D721Med (cell line): Measurements from ENCODE around the gene UCN.

Experiments used
- DNase-seq: peaks from one replicate; pipeline ENCODE4 v3.0.0; 2011; ENCODE audit warnings: low spot score; ENCODE audit not compliant: insufficient read length
- FAIRE-seq: peaks from 2 replicates; lab custom pipeline; 2011; peaks lifted over from hg19 to GRCh38; lab: Jason Lieb, UNC
- TF ChIP-seq, protein P1 (sequence below): IDR thresholded peaks from 2 replicates; pipeline ENCODE4 v1.5.1; 2012; ENCODE audit warnings: mild to moderate bottlenecking, control low read depth; ENCODE audit not compliant: insufficient read depth; ENCODE audit errors: missing control alignments

Gene UCN

DNA sequence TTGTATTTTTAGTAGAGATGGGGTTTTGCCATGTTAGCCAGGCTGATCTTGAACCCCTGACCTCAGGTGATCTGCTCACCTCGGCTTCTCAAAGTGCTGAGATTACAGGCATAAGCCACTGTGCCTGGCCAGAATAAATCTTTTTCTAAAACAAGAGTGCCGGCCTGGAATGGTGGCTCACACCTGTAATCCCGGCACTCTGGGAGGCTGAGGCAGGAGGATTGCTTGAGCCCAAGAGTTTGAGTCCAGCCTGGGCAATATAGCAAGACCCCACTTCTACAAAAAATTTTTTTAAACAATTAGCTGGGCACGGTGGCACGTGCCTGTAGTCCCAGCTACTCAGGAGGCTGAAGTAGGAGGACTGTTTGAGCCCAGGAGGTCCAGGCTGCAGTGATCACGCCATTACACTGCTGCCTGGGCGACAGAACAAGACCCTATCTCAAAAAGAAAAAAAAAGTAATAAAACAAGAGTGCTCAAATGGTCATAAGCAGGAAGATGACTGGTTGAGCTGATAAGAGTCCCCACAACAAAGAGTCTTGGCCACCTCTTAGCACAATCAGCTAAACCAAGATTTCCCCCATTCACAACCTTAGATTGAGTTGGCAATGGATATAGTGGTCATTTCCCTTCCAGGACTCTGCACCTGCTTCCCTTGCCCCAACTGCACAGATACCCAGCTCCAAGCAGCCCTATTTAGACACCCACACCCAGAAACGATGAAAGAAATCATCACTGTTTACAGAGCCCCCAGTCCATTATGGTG lies 5.8 kb upstream of the UCN start:
- no peak for DNase-seq
- no peak for FAIRE-seq
- TF ChIP-seq, protein P1, sequence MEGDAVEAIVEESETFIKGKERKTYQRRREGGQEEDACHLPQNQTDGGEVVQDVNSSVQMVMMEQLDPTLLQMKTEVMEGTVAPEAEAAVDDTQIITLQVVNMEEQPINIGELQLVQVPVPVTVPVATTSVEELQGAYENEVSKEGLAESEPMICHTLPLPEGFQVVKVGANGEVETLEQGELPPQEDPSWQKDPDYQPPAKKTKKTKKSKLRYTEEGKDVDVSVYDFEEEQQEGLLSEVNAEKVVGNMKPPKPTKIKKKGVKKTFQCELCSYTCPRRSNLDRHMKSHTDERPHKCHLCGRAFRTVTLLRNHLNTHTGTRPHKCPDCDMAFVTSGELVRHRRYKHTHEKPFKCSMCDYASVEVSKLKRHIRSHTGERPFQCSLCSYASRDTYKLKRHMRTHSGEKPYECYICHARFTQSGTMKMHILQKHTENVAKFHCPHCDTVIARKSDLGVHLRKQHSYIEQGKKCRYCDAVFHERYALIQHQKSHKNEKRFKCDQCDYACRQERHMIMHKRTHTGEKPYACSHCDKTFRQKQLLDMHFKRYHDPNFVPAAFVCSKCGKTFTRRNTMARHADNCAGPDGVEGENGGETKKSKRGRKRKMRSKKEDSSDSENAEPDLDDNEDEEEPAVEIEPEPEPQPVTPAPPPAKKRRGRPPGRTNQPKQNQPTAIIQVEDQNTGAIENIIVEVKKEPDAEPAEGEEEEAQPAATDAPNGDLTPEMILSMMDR, result no peak

DNA sequence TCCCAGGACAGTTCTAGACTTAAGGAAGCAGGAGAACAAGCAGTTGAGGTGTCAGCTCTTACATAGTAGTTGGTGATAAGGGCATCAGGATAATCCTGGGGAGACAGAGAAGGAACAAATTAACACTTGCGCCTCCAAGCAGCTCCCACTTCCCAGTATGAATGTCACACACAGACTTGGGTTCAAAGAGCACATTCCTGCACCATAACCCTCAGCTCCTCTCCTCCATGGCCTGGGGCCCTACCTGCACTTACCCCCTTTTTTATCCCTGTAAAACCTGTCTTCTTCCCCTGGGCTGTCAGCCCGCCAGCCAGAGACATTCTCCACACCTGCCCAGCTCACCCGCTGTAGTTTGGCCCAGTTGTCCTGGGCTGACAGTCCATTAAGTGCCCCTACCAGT lies 3.9 kb upstream of the UCN start:
- TF ChIP-seq, protein P1, result no peak
- FAIRE-seq (no peak), DNase-seq (no peak)

DNA sequence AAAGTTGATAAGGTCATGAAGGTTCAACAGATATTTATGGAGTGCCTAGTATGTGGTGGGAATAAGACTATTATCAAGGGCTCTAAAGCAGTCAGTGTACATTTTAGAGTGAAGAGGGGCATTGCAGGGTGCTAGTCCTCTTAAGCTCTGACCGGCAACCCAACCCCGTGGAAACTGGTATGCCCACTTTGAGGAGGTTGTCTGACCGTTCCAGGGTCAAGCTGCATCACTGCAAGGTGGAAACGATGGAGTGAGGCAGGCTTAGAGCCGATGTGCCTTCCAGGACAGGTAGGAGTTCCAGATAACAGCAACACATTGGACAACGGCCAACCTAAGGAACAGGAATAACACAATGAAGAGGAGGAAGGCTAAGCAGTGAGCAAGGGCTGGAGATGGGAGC lies 1.4 kb upstream of the UCN start:
- FAIRE-seq (no peak), DNase-seq (no peak)
- TF ChIP-seq, protein P1, result no peak

DNA sequence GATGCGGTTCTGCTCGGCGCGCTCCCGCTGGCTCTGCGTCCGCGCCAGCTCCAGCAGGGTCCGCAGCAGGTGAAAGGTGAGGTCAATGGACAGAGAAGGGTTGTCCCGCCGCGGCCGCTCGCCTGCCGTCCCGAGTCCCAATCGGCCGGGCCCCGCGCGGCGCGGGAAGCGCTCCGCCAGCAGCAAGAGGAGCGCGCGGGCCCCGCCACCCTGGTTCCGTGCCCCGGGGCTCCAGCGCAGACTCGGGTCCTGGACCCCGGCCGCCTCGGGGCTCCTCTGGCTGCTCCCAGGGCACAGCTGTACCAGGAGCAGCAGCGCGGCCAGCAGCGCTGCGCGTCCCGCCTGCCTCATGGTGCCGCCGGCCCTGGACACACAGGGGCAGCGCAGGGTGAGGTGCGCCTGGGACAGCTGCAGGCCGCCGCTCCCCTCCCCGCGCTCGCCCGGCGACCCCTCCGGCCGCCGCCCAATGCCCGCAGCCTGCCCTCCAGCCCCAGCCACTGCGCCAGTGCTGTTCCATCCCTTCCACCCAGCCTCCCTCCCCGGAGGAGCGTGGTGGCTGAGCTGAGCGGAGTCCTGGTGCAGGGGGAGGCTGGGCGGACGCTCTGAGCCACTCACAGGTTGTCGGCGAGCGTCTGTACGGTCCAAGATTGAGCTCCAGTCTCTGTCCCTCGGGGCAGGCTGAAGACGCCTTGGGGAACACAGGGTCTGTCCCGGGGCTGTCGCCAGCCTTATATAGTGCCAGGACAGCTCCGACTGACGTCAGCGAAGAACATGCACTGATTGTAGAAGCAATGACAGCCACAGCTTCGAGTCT lies 493 bp downstream of the UCN start:
- no peak for FAIRE-seq
- TF ChIP-seq, protein P1, result no peak
- DNase-seq, result no peak

DNA sequence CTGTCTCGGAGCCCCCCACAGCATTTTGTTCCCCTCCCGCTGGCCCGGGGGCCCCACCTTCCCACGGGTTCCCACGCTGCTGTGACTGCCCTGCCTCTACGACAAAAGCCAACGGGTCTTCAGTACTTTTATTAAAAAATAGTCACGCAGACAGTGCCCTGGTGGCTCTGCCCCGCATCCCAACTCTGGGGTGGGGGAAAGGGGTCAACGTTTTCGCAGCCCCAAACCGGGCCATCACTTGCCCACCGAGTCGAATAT lies 1.0 kb downstream of the UCN start:
- FAIRE-seq (no peak), DNase-seq (no peak)
- TF ChIP-seq, protein P1, result no peak

DNA sequence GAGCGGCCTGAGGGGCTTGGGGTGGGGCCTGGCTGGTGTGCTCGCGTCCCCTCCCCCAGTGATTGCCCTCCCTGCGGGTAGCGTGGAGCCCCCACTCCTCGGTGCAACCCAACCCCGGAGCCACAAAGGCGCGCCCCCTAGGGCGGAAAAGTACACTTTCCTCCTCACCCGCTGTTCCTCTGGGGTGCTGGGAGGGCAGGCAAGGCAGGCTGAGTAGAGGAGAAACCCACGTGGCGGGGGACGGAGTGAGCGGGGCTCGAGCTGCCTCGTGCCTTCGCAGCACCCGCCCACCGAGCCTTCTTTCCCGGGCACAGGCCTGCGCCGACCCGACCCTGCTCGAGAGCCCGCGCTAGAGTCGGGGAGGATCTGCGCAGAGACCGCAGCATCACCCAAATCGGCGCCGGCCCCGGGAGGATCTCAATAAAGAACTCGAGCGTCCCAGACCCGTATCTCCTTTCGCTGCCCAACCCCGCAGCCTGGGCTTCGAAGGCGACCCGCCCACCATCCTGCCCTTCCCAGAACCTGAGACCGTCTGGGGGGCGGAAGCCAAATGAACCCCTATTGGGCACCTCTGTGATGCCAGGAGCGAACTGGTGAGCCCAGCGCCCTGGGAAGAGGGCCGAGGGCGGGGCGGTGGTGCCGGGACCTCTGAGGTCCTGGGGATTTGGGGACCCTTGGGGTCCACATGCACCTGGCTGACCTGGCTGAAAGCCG lies 1.5 kb downstream of the UCN start:
- TF ChIP-seq, protein P1, result no peak
- DNase-seq (no peak), FAIRE-seq (no peak)
